Endothelial cell of umbilical vein (primary cell): ENCODE data around the gene C1R. TPM values are rescaled to one million over a fixed set of nuclear protein-coding genes. Genes with fewer than 3 reads are reported as not detected.

Source experiments
- BruUV-seq: library from RNA; stranded (reverse); fragments of 400-500 nt; replicated peaks from 2 replicates; lab custom pipeline; 2021; lab: Mats Ljungman, UMichigan
- CTCF ChIA-PET: fragments of 300-600, 350-600 bp; sonication (Branson Sonifier 250); formaldehyde crosslinking; loops from one replicate; lab custom pipeline; 2021; ENCODE audit warnings: antibody characterized with exemption, inconsistent platforms; lab: Charles Lee
- POLR2A ChIA-PET: fragments of 300-600, 350-600 bp; sonication (Branson Sonifier 250); formaldehyde crosslinking; loops from one replicate; lab custom pipeline; 2021; ENCODE audit warnings: antibody characterized with exemption, inconsistent platforms; lab: Charles Lee
- DNase-seq: peaks from one replicate; pipeline ENCODE4 v3.0.0-alpha.2; 2011; ENCODE audit warnings: low read depth, low spot score
- FAIRE-seq: peaks from 2 replicates; lab custom pipeline; 2011; peaks lifted over from hg19 to GRCh38; lab: Jason Lieb, UNC
- H2AFZ ChIP-seq: 2 replicates; pipeline ENCODE4 v1.6.0; 2012; ENCODE audit warnings: low read depth, low read length, control low read depth, inconsistent platforms
- H3K27ac ChIP-seq: 2 replicates; pipeline ENCODE4 v1.5.1; 2011; ENCODE audit warnings: low read depth, mild to moderate bottlenecking, control low read depth, low read length, moderate library complexity; ENCODE audit not compliant: insufficient read depth
- H3K27me3 ChIP-seq, 2 experiments: 2 replicates each; pipeline versions ENCODE4 v1.6.0 to v1.6.1; 2011; ENCODE audit warnings: low read length in 2 of 2, mixed read lengths in 1 of 2; ENCODE audit not compliant: control insufficient read depth in 2 of 2, insufficient read depth in 2 of 2
- H3K36me3 ChIP-seq, 2 experiments: 2 replicates in 1 of 2; 3 replicates in 1 of 2; pipeline ENCODE4 v1.5.1; 2011; ENCODE audit warnings: low read length in 2 of 2, mild to moderate bottlenecking in 1 of 2, moderate library complexity in 1 of 2; ENCODE audit not compliant: control insufficient read depth in 2 of 2, insufficient read depth in 2 of 2; ENCODE audit errors: extremely low read depth in 1 of 2
- H3K4me1 ChIP-seq: 3 replicates; pipeline ENCODE4 v1.5.1; 2011; ENCODE audit warnings: mild to moderate bottlenecking, low read length; ENCODE audit not compliant: control insufficient read depth, insufficient read depth; ENCODE audit errors: extremely low read depth
- H3K4me2 ChIP-seq: 2 replicates; pipeline ENCODE4 v1.6.1; 2011; ENCODE audit warnings: low read length, control low read depth, mixed read lengths; ENCODE audit not compliant: insufficient read depth
- H3K4me3 ChIP-seq, 3 experiments: fragments of 200-600 bp in 1 of 3; sonication (generic), shearing (Covaris generic) in 1 of 3; replicated peaks in 1 of 3; 2 replicates each; pipeline ENCODE4 v1.5.1; 2011 to 2016; ENCODE audit warnings: control low read depth in 3 of 3, low read length in 3 of 3, mild to moderate bottlenecking in 2 of 3, inconsistent platforms in 1 of 3, low read depth in 1 of 3, moderate library complexity in 1 of 3; ENCODE audit not compliant: insufficient read depth in 1 of 3
- H3K79me2 ChIP-seq: 2 replicates; pipeline ENCODE4 v1.6.0; 2012; ENCODE audit warnings: low read length, inconsistent platforms; ENCODE audit not compliant: control insufficient read depth, insufficient read depth
- H3K9ac ChIP-seq: replicated peaks from 2 replicates; pipeline ENCODE3; 2011; ENCODE audit warnings: low read length, control low read depth; ENCODE audit not compliant: insufficient read depth; ENCODE audit errors: extremely low read depth
- H3K9me1 ChIP-seq: replicated peaks from 3 replicates; pipeline ENCODE4 v1.6.0; 2011; ENCODE audit warnings: mild to moderate bottlenecking, low read length; ENCODE audit not compliant: control insufficient read depth, insufficient read depth; ENCODE audit errors: extremely low read depth
- H3K9me3 ChIP-seq: replicated peaks from 2 replicates; pipeline ENCODE4 v1.5.1; 2012; ENCODE audit warnings: low read length, inconsistent platforms; ENCODE audit not compliant: control insufficient read depth, insufficient read depth
- H4K20me1 ChIP-seq: replicated peaks from 2 replicates; pipeline ENCODE3; 2011; ENCODE audit warnings: mild to moderate bottlenecking, low read length; ENCODE audit not compliant: control insufficient read depth, insufficient read depth; ENCODE audit errors: extremely low read depth
- EZH2 ChIP-seq: IDR thresholded peaks from 2 replicates; pipeline ENCODE4 v1.6.1; 2012; ENCODE audit warnings: borderline replicate concordance, low read depth, mild to moderate bottlenecking, moderate library complexity, low read length, inconsistent platforms; ENCODE audit not compliant: severe bottlenecking
- FOS ChIP-seq: IDR thresholded peaks from 2 replicates; pipeline ENCODE4 v1.6.1; 2011; ENCODE audit warnings: mild to moderate bottlenecking, low read length, moderate library complexity, borderline replicate concordance; ENCODE audit not compliant: insufficient read depth
- GATA2 ChIP-seq: IDR thresholded peaks from 2 replicates; pipeline ENCODE4 v1.7.0; 2011; ENCODE audit warnings: low read depth, mild to moderate bottlenecking, moderate library complexity, mixed read lengths, low read length; ENCODE audit not compliant: insufficient read length, insufficient read depth
- JUN ChIP-seq: IDR thresholded peaks from 2 replicates; pipeline ENCODE4 v1.6.1; 2011; ENCODE audit warnings: borderline replicate concordance, low read depth; ENCODE audit not compliant: insufficient read length, insufficient read depth
- MYC ChIP-seq: IDR thresholded peaks from one replicate; pipeline ENCODE4 v1.6.1; 2011; ENCODE audit warnings: mild to moderate bottlenecking, low read depth, low read length
- POLR2A ChIP-seq: IDR thresholded peaks from 2 replicates; pipeline ENCODE4 v1.6.1; 2012; ENCODE audit warnings: low read depth, mild to moderate bottlenecking, control low read depth, low read length
- POLR2AphosphoS5 ChIP-seq: IDR thresholded peaks from 2 replicates; pipeline ENCODE4 v1.6.1; 2012; ENCODE audit warnings: low read depth, mild to moderate bottlenecking, control low read depth, low read length, moderate library complexity; ENCODE audit not compliant: insufficient read depth
- dilution Hi-C: fragments of 300-500 bp; cut with MboI; formaldehyde crosslinking; loops from one replicate; pipeline ENCODE4 v1.15.0; 2019; ENCODE audit warnings: low sequenced_read_pairs; ENCODE audit not compliant: extremely low pct_ligation_motif_present
- intact Hi-C: fragments of 100-400 bp; cut with micrococcal nuclease; formaldehyde crosslinking; loops from one replicate; pipeline ENCODE4 v1.10.0; 2022
- polyA plus RNA-seq, 4 experiments: library from polyadenylated mRNA; depleted of rRNA in 3 of 4; stranded (reverse) in 3 of 4; unstranded in 1 of 4; fragments of >200 nt; gene quantifications; 2 replicates each; pipeline versions ENCODE4 v1.2.1 to v1.2.3, GENCODE V29; 2011 to 2012; ENCODE audit warnings: missing spikeins in 1 of 4
- total RNA-seq: library from RNA; stranded (reverse); gene quantifications from 2 replicates; pipeline ENCODE4 v1.2.3, GENCODE V29; 2021
- TF ChIP-seq, protein P1 (sequence below): IDR thresholded peaks from 2 replicates; pipeline ENCODE4 v1.6.1; 2011; ENCODE audit not compliant: insufficient read depth, insufficient read length
- TF ChIP-seq, protein P2 (sequence below), 2 donors: IDR thresholded peaks; 1 replicate in 1 of 2; 2 replicates in 1 of 2; pipeline ENCODE4 v1.5.1; 2011; ENCODE audit warnings: low read length in 2 of 2, mild to moderate bottlenecking in 2 of 2, moderate library complexity in 2 of 2, control low read depth in 1 of 2, inconsistent platforms in 1 of 2, low read depth in 1 of 2; ENCODE audit not compliant: insufficient read depth in 1 of 2; ENCODE audit errors: extremely low read depth in 1 of 2

C1R gene
- total and polyA plus RNA-seq, 2 donors (not counting 3 experiments of a cell fraction or from before 2014, with no cell fraction given) = 3.6 to 5.8 TPM

DNA sequence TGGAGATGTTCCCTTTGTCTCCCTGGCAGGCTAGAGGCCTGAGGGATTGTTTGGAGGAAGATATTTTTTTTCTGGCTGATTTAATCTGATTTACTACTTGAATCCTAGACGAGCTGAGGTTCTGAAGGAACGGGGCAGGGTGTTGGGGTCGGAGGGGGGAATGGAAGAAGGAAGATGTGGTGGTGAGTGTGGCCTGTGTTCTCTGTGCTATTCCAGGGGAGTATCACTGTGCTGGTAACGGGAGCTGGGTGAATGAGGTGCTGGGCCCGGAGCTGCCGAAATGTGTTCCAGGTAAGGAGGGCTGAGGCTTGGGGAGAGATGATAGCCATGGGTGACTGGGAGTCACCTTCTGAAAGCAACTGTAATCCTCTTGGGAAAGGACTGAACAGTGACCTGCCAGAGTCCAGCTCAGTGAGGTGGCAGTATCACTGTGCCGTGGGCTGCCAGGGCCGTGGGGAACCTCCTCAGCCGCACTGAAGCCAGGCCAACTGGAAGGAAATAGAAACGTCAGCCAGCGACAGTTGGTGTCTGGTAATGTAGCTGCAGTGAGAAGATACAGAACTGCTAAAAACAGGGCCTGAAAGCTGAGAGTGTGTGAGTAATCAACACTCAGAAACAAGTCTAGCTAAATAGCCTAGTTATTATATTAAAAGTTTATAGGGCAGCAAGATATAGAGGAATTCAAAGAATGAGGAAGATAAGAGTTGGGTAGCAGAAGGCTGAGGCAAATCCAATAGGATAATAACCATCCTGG, 23.8 kb downstream of the C1R start:
- dilution Hi-C loops = no loop called here
- Histone ChIP-seq H3K4me2 (no peak overlapping the region), H2AFZ (no peak overlapping the region), H3K4me3 (no peak overlapping the region), H3K27ac (no peak overlapping the region), H3K4me1 (no peaks in the 10 kb centered on the region), H3K9me3 (no peaks in the 10 kb centered on the region), H3K79me2 (no peaks in the 10 kb centered on the region), H3K9me1 (no peaks in the 10 kb centered on the region), H3K9ac (no peak overlapping the region), H4K20me1 (no peaks in the 10 kb centered on the region), H3K36me3 (no peaks in the 10 kb centered on the region), H3K27me3 (peaks cover 17 to 36% of the 10 kb centered on the region in 2 experiments)
- DNase-seq (no peak), FAIRE-seq (no peak)
- POLR2A ChIA-PET = no interaction called here
- TF ChIP-seq, protein P1, sequence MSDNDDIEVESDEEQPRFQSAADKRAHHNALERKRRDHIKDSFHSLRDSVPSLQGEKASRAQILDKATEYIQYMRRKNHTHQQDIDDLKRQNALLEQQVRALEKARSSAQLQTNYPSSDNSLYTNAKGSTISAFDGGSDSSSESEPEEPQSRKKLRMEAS = no peak
- TF ChIP-seq FOS (no peak), JUN (no peak)
- CTCF ChIA-PET = interaction anchor here (1.0 to 1.3 kb wide), 4 partner anchors 8 to 45 kb away, joined by 3 to 4 read pairs (median 3); partner anchors contain the start of gene C1S
- BruUV-seq = no TSS peak
- intact Hi-C loops = no loop called here

DNA sequence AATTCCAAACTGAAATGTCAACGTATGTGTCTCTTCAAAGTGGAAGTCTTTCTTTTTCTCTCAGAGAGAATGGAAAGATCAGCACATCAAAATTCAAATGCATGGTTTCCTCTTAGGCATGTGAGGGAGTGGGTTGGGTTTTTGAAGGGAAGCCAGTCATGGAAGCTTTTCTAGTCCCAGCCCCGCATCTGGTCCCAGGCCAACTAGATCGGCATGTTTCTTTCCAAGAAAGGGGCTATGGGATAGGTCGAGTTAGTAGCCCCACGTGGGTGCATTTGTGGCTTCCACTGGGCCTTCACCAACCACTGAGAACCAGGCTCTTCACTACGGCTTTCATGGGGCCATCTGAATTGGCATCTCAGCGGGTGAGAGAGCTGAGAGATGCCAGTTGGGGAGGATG, 25.1 kb downstream of the C1R start:
- intact Hi-C loops (no loop called here), dilution Hi-C loops (no loop called here)
- H3K9ac ChIP-seq = no peak overlapping the region
- H3K36me3 ChIP-seq = no peaks in the 10 kb centered on the region
- no peaks in the 10 kb centered on the region for H3K79me2 ChIP-seq
- H3K9me3 ChIP-seq = no peaks in the 10 kb centered on the region
- no TSS peak for BruUV-seq
- H3K4me1 ChIP-seq = no peaks in the 10 kb centered on the region
- ChIA-PET POLR2A (no interaction called here), CTCF (interaction anchor here (1.0 kb wide), 1 partner anchor 46 kb away, joined by 3 read pairs; no protein-coding TSS in a partner anchor)
- no peak for TF ChIP-seq GATA2
- TF ChIP-seq EZH2 = no peak
- no peak for TF ChIP-seq POLR2AphosphoS5
- TF ChIP-seq FOS = no peak
- TF ChIP-seq, protein P1 = no peak
- TF ChIP-seq JUN = no peak
- TF ChIP-seq MYC = no peak
- no peak for TF ChIP-seq POLR2A
- TF ChIP-seq, protein P2, sequence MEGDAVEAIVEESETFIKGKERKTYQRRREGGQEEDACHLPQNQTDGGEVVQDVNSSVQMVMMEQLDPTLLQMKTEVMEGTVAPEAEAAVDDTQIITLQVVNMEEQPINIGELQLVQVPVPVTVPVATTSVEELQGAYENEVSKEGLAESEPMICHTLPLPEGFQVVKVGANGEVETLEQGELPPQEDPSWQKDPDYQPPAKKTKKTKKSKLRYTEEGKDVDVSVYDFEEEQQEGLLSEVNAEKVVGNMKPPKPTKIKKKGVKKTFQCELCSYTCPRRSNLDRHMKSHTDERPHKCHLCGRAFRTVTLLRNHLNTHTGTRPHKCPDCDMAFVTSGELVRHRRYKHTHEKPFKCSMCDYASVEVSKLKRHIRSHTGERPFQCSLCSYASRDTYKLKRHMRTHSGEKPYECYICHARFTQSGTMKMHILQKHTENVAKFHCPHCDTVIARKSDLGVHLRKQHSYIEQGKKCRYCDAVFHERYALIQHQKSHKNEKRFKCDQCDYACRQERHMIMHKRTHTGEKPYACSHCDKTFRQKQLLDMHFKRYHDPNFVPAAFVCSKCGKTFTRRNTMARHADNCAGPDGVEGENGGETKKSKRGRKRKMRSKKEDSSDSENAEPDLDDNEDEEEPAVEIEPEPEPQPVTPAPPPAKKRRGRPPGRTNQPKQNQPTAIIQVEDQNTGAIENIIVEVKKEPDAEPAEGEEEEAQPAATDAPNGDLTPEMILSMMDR (IDR thresholded peaks at IDR 0.05; ENCODE audit: extremely low read depth in 1 of 2, insufficient read depth in 1 of 2, low read depth in 1 of 2, low read length in 2 of 2) = no peak
- H3K9me1 ChIP-seq = no peaks in the 10 kb centered on the region
- no peak overlapping the region for H2AFZ ChIP-seq
- no peak for FAIRE-seq
- H3K4me3 ChIP-seq = no peak overlapping the region
- no peak overlapping the region for H3K4me2 ChIP-seq
- DNase-seq = no peak
- H4K20me1 ChIP-seq = no peaks in the 10 kb centered on the region
- H3K27me3 ChIP-seq = peaks cover 12 to 30% of the 10 kb centered on the region in 2 experiments
- no peak overlapping the region for H3K27ac ChIP-seq
